Nephron (organoid): ENCODE data around the gene FUBP1.
"Not testable (repeated sequence)": the region's sequence is repeated elsewhere in the genome, so short reads cannot be mapped to it uniquely, and the experiment has no call there.

Source experiments
- H3K27ac Mint-ChIP-seq, 3 experiments: 2 replicates each; pipeline ENCODE4 v1.8.0; 2020; ENCODE audit warnings: mixed read lengths in 3 of 3, mild to moderate bottlenecking in 2 of 3, moderate library complexity in 1 of 3
- H3K27me3 Mint-ChIP-seq: 2 replicates; pipeline ENCODE4 v1.8.0; 2021; ENCODE audit warnings: low read depth, mild to moderate bottlenecking, moderate library complexity, mixed read lengths
- H3K36me3 Mint-ChIP-seq: 2 replicates; pipeline ENCODE4 v1.8.0; 2020; ENCODE audit warnings: low read depth, mixed read lengths
- H3K4me1 Mint-ChIP-seq: 2 replicates; pipeline ENCODE4 v1.8.0; 2020; ENCODE audit warnings: mixed read lengths
- H3K4me3 Mint-ChIP-seq, 3 experiments: 2 replicates each; pipeline ENCODE4 v1.8.0; 2020; ENCODE audit warnings: mild to moderate bottlenecking in 3 of 3, mixed read lengths in 3 of 3, moderate library complexity in 2 of 3
- H3K9me3 Mint-ChIP-seq: 2 replicates; pipeline ENCODE4 v1.8.0; 2020; ENCODE audit warnings: mixed read lengths
- CTCF ChIP-seq, 3 experiments: fragments of 200-600 bp; sonication (generic); IDR thresholded peaks; one replicate each; pipeline ENCODE4 v1.5.0; 2021; ENCODE audit warnings: antibody characterized with exemption in 3 of 3; ENCODE audit not compliant: unreplicated experiment in 3 of 3

Gene FUBP1

GRCh38 chr1:78004719-78005447, 26.0 kb upstream of the FUBP1 start, which contains the start of gene DNAJB4:
TSS of gene DNAJB4 (plus strand) at chr1:78004939. CDS start at chr1:78005111, 172 bp downstream.
- Mint-ChIP-seq H3K27me3 (no peaks in the 10 kb centered on the region), H3K4me1 (peaks cover 42% of the 10 kb centered on the region), H3K36me3 (no peaks in the 10 kb centered on the region), H3K4me3 (peak within 1 kb of the TSS; percentile 86 to 94 (median 88)), H3K27ac (peak within 1 kb of the TSS; percentile 91 to 98 (median 98)), H3K9me3 (no peaks in the 10 kb centered on the region)
- no peak for TF ChIP-seq CTCF (IDR thresholded peaks at IDR 0.05; ENCODE audit: unreplicated experiment in 3 of 3)

- Mint-ChIP-seq H3K27me3 (no peaks in the 10 kb centered on the region), H3K36me3 (no peaks in the 10 kb centered on the region), H3K4me1 (peaks cover 34% of the 10 kb centered on the region), H3K9me3 (no peaks in the 10 kb centered on the region), H3K27ac (peak overlapping the region; percentile 91 to 98 (median 98)), H3K4me3 (peak overlapping the region; percentile 86 to 94 (median 88))
- TF ChIP-seq CTCF (IDR thresholded peaks at IDR 0.05; ENCODE audit: unreplicated experiment in 3 of 3) = no peak
Observed at GRCh38 chr1:78003882-78004718, 25.2 kb upstream of the FUBP1 start.

GRCh38 chr1:78003070-78003746, 24.3 kb upstream of the FUBP1 start:
- H3K9me3 Mint-ChIP-seq = no peaks in the 10 kb centered on the region
- no peak for TF ChIP-seq CTCF (IDR thresholded peaks at IDR 0.05; ENCODE audit: unreplicated experiment in 3 of 3)
- no peaks in the 10 kb centered on the region for H3K36me3 Mint-ChIP-seq

GRCh38 chr1:78000536-78000935, 21.7 kb upstream of the FUBP1 start:
- not testable (repeated sequence) for H3K9me3 Mint-ChIP-seq, H3K4me3 Mint-ChIP-seq, H3K27ac Mint-ChIP-seq, H3K27me3 Mint-ChIP-seq
- Mint-ChIP-seq H3K4me1 (peaks cover 15% of the 10 kb centered on the region), H3K36me3 (peaks cover 14% of the 10 kb centered on the region)

More at GRCh38 chr1:78003070-78003746, 24.3 kb upstream of the FUBP1 start:
- peak overlapping the region; percentile 91 to 98 (median 98) for H3K27ac Mint-ChIP-seq
- H3K27me3 Mint-ChIP-seq = no peaks in the 10 kb centered on the region
- H3K4me1 Mint-ChIP-seq = peaks cover 31% of the 10 kb centered on the region
- H3K4me3 Mint-ChIP-seq = peak overlapping the region; percentile 49 to 61 (median 52)

- Mint-ChIP-seq H3K27ac (no peak overlapping the region), H3K9me3 (no peaks in the 10 kb centered on the region), H3K36me3 (peaks cover 26% of the 10 kb centered on the region), H3K27me3 (no peaks in the 10 kb centered on the region), H3K4me3 (no peak overlapping the region), H3K4me1 (peaks cover 5% of the 10 kb centered on the region)
- TF ChIP-seq CTCF (IDR thresholded peaks at IDR 0.05; ENCODE audit: unreplicated experiment in 3 of 3) = no peak
Observed at GRCh38 chr1:77996734-77997133, 17.9 kb upstream of the FUBP1 start.
